ENCODE data around the gene AMOTL1. TPM values are rescaled to one million over a fixed set of nuclear protein-coding genes. Genes with fewer than 3 reads are reported as not detected.

Gene AMOTL1
- polyA plus RNA-seq, 1 of the 3 experiments (the other 2 are of a cell fraction), result 10.7 TPM

DNA sequence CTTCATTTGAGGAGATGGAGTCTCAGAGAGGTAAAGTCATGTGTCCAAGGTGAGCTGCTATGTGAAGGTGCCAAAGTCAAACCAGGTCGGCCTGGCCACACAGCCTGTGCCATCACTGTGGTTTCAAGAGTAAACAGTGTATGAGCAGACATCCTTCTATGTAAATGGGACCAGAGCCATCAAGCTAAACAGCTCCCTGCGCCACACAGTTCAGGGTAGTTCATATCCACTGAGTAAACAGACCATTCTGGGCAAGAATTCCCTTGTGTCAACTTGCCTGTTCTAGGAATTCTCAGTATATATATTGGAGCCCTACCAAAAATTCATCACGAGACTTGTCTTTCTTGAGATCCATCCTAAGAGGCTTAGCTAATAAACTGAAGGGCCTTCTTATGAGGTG lies 77.5 kb downstream of the AMOTL1 start (continued):
- TF ChIP-seq NRF1 (IDR thresholded peaks at IDR 0.05; ENCODE audit: low read depth, low read length) (no peak), POLR2AphosphoS5 (IDR thresholded peaks at IDR 0.05; ENCODE audit: low read depth, low read length) (no peak), RCOR1 (IDR thresholded peaks at IDR 0.05; ENCODE audit: low read length) (no peak), FOXJ3 (CRISPR knock-in tag; IDR thresholded peaks at IDR 0.05) (no peak), MEF2A (IDR thresholded peaks at IDR 0.05; ENCODE audit: borderline replicate concordance, low read depth) (no peak), NFIC (IDR thresholded peaks at IDR 0.05; ENCODE audit: borderline replicate concordance) (no peak), FOSL2 (IDR thresholded peaks at IDR 0.05; ENCODE audit: borderline replicate concordance, low read depth) (no peak)

DNA sequence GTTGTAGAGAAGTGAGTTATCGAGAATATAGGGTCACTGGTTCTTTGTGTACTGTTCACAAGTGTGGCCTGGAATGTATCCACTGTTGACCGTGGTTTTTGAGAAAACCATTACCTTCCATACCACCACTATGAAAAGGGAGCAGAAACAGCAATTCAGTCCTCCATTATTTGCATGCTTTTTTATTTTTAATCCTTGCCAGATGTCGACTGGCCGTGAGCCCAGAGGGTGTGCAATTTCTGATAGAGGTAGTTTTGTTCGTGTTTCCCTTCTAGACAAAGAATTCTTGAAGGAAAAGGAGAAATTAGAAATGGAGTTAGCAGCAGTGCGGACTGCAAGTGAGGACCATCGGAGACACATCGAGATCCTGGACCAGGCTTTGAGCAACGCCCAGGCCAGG lies 81.7 kb downstream of the AMOTL1 start:
- WGBS (ENCODE audit: low lambda C conversion rate), result 87% methylated on average over 9 of the region's 9 CpGs
- no peak for DNase-seq
- CTCF ChIA-PET, result interaction anchor here (0.8 to 0.9 kb wide), 2 partner anchors 11 to 14 kb away, joined by 3 read pairs; no protein-coding TSS in a partner anchor
- H3K9me2 ChIP-seq, result no peaks in the 10 kb centered on the region
- H3K4me1 ChIP-seq (ENCODE audit: control insufficient read depth in 1 of 2, insufficient read depth in 2 of 2, low read depth in 1 of 2, low read length in 1 of 2), result peaks cover 5 to 7% of the 10 kb centered on the region in 2 experiments; a peak in 2 of 4 replicates
- H3K9ac ChIP-seq, result no peak overlapping the region
- no peaks in the 10 kb centered on the region for H3K9me3 ChIP-seq
- H3K36me3 ChIP-seq (replicated peaks in 1 of 2; ENCODE audit: control insufficient read depth in 1 of 2, insufficient read depth in 2 of 2, low read length in 1 of 2), result peaks cover 37 to 54% of the 10 kb centered on the region in 2 experiments
- peak overlapping the region in 1 of 2 experiments; percentile 51; a peak in 2 of 4 replicates for H3K27ac ChIP-seq (ENCODE audit: low read depth in 2 of 2, low read length in 1 of 2)
- H4K20me1 ChIP-seq (ENCODE audit: insufficient read depth), result no peaks in the 10 kb centered on the region
- H3K27me3 ChIP-seq (ENCODE audit: insufficient read depth), result no peaks in the 10 kb centered on the region
- H2AFZ ChIP-seq (ENCODE audit: low read depth), result no peak overlapping the region
- POLR2A ChIA-PET, result no interaction called here
- H3K4me3 ChIP-seq (ENCODE audit: low read depth in 2 of 2, low read length in 1 of 2), result no peak overlapping the region
- H3F3A ChIP-seq (replicated peaks; ENCODE audit: insufficient read depth), result no peaks in the 10 kb centered on the region
- H3K79me2 ChIP-seq (ENCODE audit: insufficient read depth), result no peaks in the 10 kb centered on the region
- no peak for TF ChIP-seq SMC3 (IDR thresholded peaks at IDR 0.05; ENCODE audit: low read depth, low read length)
- no peak for TF ChIP-seq EP300 (IDR thresholded peaks at IDR 0.05; ENCODE audit: borderline replicate concordance in 1 of 2, low read depth in 1 of 2, low read length in 1 of 2)
- TF ChIP-seq, protein P1, sequence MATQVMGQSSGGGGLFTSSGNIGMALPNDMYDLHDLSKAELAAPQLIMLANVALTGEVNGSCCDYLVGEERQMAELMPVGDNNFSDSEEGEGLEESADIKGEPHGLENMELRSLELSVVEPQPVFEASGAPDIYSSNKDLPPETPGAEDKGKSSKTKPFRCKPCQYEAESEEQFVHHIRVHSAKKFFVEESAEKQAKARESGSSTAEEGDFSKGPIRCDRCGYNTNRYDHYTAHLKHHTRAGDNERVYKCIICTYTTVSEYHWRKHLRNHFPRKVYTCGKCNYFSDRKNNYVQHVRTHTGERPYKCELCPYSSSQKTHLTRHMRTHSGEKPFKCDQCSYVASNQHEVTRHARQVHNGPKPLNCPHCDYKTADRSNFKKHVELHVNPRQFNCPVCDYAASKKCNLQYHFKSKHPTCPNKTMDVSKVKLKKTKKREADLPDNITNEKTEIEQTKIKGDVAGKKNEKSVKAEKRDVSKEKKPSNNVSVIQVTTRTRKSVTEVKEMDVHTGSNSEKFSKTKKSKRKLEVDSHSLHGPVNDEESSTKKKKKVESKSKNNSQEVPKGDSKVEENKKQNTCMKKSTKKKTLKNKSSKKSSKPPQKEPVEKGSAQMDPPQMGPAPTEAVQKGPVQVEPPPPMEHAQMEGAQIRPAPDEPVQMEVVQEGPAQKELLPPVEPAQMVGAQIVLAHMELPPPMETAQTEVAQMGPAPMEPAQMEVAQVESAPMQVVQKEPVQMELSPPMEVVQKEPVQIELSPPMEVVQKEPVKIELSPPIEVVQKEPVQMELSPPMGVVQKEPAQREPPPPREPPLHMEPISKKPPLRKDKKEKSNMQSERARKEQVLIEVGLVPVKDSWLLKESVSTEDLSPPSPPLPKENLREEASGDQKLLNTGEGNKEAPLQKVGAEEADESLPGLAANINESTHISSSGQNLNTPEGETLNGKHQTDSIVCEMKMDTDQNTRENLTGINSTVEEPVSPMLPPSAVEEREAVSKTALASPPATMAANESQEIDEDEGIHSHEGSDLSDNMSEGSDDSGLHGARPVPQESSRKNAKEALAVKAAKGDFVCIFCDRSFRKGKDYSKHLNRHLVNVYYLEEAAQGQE (IDR thresholded peaks at IDR 0.05; ENCODE audit: low read depth, low read length), result no peak
- no peak for TF ChIP-seq SIN3A (IDR thresholded peaks at IDR 0.05; ENCODE audit: borderline replicate concordance, low read depth, low read length)
- no peak for TF ChIP-seq TAF1 (IDR thresholded peaks at IDR 0.05; ENCODE audit: borderline replicate concordance, low read depth, low read length)
- TF ChIP-seq, protein P2, sequence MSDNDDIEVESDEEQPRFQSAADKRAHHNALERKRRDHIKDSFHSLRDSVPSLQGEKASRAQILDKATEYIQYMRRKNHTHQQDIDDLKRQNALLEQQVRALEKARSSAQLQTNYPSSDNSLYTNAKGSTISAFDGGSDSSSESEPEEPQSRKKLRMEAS (IDR thresholded peaks at IDR 0.05; ENCODE audit: low read depth), result no peak
- TF ChIP-seq, protein P3, sequence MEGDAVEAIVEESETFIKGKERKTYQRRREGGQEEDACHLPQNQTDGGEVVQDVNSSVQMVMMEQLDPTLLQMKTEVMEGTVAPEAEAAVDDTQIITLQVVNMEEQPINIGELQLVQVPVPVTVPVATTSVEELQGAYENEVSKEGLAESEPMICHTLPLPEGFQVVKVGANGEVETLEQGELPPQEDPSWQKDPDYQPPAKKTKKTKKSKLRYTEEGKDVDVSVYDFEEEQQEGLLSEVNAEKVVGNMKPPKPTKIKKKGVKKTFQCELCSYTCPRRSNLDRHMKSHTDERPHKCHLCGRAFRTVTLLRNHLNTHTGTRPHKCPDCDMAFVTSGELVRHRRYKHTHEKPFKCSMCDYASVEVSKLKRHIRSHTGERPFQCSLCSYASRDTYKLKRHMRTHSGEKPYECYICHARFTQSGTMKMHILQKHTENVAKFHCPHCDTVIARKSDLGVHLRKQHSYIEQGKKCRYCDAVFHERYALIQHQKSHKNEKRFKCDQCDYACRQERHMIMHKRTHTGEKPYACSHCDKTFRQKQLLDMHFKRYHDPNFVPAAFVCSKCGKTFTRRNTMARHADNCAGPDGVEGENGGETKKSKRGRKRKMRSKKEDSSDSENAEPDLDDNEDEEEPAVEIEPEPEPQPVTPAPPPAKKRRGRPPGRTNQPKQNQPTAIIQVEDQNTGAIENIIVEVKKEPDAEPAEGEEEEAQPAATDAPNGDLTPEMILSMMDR (IDR thresholded peaks at IDR 0.05), result no peak
- peak; percentile 54; the same call in 1 of the 2 replicates for TF ChIP-seq TCF12 (IDR thresholded peaks at IDR 0.05)
- H3K4me2 ChIP-seq, result no peak overlapping the region
